Measurements from ENCODE around the gene DPM3.
"Not testable (repeated sequence)": the region's sequence is repeated elsewhere in the genome, so short reads cannot be mapped to it uniquely, and the experiment has no call there.

Gene DPM3

GRCh38 chr1:155167166-155168104, 27.1 kb upstream of the DPM3 start:
- H3F3A ChIP-seq (ENCODE audit: low read depth), result no peaks in the 10 kb centered on the region
- no peak for TF ChIP-seq EZH2phosphoT487 (IDR thresholded peaks at IDR 0.05; ENCODE audit: borderline replicate concordance)
- TF ChIP-seq CTCF (conservative IDR thresholded peaks at IDR 0.05; ENCODE audit: low read length), result peak; percentile 92
- H3K36me3 ChIP-seq (ENCODE audit: insufficient read depth, low read length), result no peaks in the 10 kb centered on the region
- peaks cover 10% of the 10 kb centered on the region for H3K4me1 ChIP-seq (ENCODE audit: insufficient read depth, low read length, poor library complexity, severe bottlenecking)
- no peaks in the 10 kb centered on the region for H3K27me3 ChIP-seq (ENCODE audit: insufficient read depth, low read length, poor library complexity, severe bottlenecking)
- no peaks in the 10 kb centered on the region for H3K9me3 ChIP-seq (ENCODE audit: insufficient read depth, low read depth, low read length)
- H3K79me2 ChIP-seq (ENCODE audit: insufficient read depth, low read length), result peaks cover 17% of the 10 kb centered on the region
- H2AFZ ChIP-seq (ENCODE audit: low read length), result peak overlapping the region; percentile 61
- H3K4me3 ChIP-seq (ENCODE audit: low read length, poor library complexity, severe bottlenecking), result peak overlapping the region; percentile 37
- H3K9ac ChIP-seq (ENCODE audit: low read depth, low read length, poor library complexity, severe bottlenecking), result no peak overlapping the region
- H4K20me1 ChIP-seq (ENCODE audit: insufficient read depth, low read length, poor library complexity, severe bottlenecking), result no peaks in the 10 kb centered on the region
- no peaks in the 10 kb centered on the region for H3K9me2 ChIP-seq (replicated peaks; ENCODE audit: low read depth, low read length)
- peak overlapping the region; percentile 88 for H3K4me2 ChIP-seq (ENCODE audit: low read depth, low read length, poor library complexity, severe bottlenecking)

- peaks cover 4% of the 10 kb centered on the region for H3K4me1 ChIP-seq (ENCODE audit: insufficient read depth, low read length, poor library complexity, severe bottlenecking)
- H3K4me2 ChIP-seq (ENCODE audit: low read depth, low read length, poor library complexity, severe bottlenecking), result no peak overlapping the region
- no peaks in the 10 kb centered on the region for H3K9me3 ChIP-seq (ENCODE audit: insufficient read depth, low read depth, low read length)
- H3K4me3 ChIP-seq (ENCODE audit: low read length, poor library complexity, severe bottlenecking), result no peak overlapping the region
- H3K9ac ChIP-seq (ENCODE audit: low read depth, low read length, poor library complexity, severe bottlenecking), result no peak overlapping the region
- TF ChIP-seq EZH2phosphoT487 (IDR thresholded peaks at IDR 0.05; ENCODE audit: borderline replicate concordance) (no peak), CTCF (conservative IDR thresholded peaks at IDR 0.05; ENCODE audit: low read length) (no peak)
- H3K36me3 ChIP-seq (ENCODE audit: insufficient read depth, low read length), result no peaks in the 10 kb centered on the region
- no peaks in the 10 kb centered on the region for H4K20me1 ChIP-seq (ENCODE audit: insufficient read depth, low read length, poor library complexity, severe bottlenecking)
- no peaks in the 10 kb centered on the region for H3K27me3 ChIP-seq (ENCODE audit: insufficient read depth, low read length, poor library complexity, severe bottlenecking)
- H2AFZ ChIP-seq (ENCODE audit: low read length), result no peak overlapping the region
- no peaks in the 10 kb centered on the region for H3K9me2 ChIP-seq (replicated peaks; ENCODE audit: low read depth, low read length)
- H3K79me2 ChIP-seq (ENCODE audit: insufficient read depth, low read length), result peaks cover 9% of the 10 kb centered on the region; the same call in 1 of the 2 replicates
- H3F3A ChIP-seq (ENCODE audit: low read depth), result no peaks in the 10 kb centered on the region
Measured at GRCh38 chr1:155166471-155167165, 26.3 kb upstream of the DPM3 start.

- Histone ChIP-seq H3K4me3 (ENCODE audit: low read length, poor library complexity, severe bottlenecking) (no peak overlapping the region), H3K9me3 (ENCODE audit: insufficient read depth, low read depth, low read length) (no peaks in the 10 kb centered on the region), H4K20me1 (ENCODE audit: insufficient read depth, low read length, poor library complexity, severe bottlenecking) (no peaks in the 10 kb centered on the region), H3K27me3 (ENCODE audit: insufficient read depth, low read length, poor library complexity, severe bottlenecking) (no peaks in the 10 kb centered on the region), H3K4me2 (ENCODE audit: low read depth, low read length, poor library complexity, severe bottlenecking) (no peak overlapping the region), H3K9ac (ENCODE audit: low read depth, low read length, poor library complexity, severe bottlenecking) (no peak overlapping the region), H3K9me2 (replicated peaks; ENCODE audit: low read depth, low read length) (no peaks in the 10 kb centered on the region), H3F3A (ENCODE audit: low read depth) (no peaks in the 10 kb centered on the region), H3K4me1 (ENCODE audit: insufficient read depth, low read length, poor library complexity, severe bottlenecking) (peaks cover 4% of the 10 kb centered on the region), H2AFZ (ENCODE audit: low read length) (no peak overlapping the region), H3K36me3 (ENCODE audit: insufficient read depth, low read length) (no peaks in the 10 kb centered on the region), H3K79me2 (ENCODE audit: insufficient read depth, low read length) (peaks cover 3% of the 10 kb centered on the region; the same call in 1 of the 2 replicates)
- TF ChIP-seq EZH2phosphoT487 (IDR thresholded peaks at IDR 0.05; ENCODE audit: borderline replicate concordance) (no peak), CTCF (conservative IDR thresholded peaks at IDR 0.05; ENCODE audit: low read length) (no peak)
Measured at GRCh38 chr1:155166051-155166470, 25.7 kb upstream of the DPM3 start.

- not testable (repeated sequence) for H3K9me2 ChIP-seq (replicated peaks; ENCODE audit: low read depth, low read length); H3K4me1 ChIP-seq (ENCODE audit: insufficient read depth, low read length, poor library complexity, severe bottlenecking); H3F3A ChIP-seq (ENCODE audit: low read depth); H4K20me1 ChIP-seq (ENCODE audit: insufficient read depth, low read length, poor library complexity, severe bottlenecking); H2AFZ ChIP-seq (ENCODE audit: low read length); H3K4me3 ChIP-seq (ENCODE audit: low read length, poor library complexity, severe bottlenecking); H3K36me3 ChIP-seq (ENCODE audit: insufficient read depth, low read length); H3K27me3 ChIP-seq (ENCODE audit: insufficient read depth, low read length, poor library complexity, severe bottlenecking); H3K9ac ChIP-seq (ENCODE audit: low read depth, low read length, poor library complexity, severe bottlenecking); H3K4me2 ChIP-seq (ENCODE audit: low read depth, low read length, poor library complexity, severe bottlenecking); H3K9me3 ChIP-seq (ENCODE audit: insufficient read depth, low read depth, low read length); H3K79me2 ChIP-seq (ENCODE audit: insufficient read depth, low read length)
Measured at GRCh38 chr1:155164625-155165024, 24.3 kb upstream of the DPM3 start.

GRCh38 chr1:155163785-155164184, 23.5 kb upstream of the DPM3 start:
- not testable (repeated sequence) for H3K9me2 ChIP-seq (replicated peaks; ENCODE audit: low read depth, low read length); H4K20me1 ChIP-seq (ENCODE audit: insufficient read depth, low read length, poor library complexity, severe bottlenecking); H2AFZ ChIP-seq (ENCODE audit: low read length); H3K79me2 ChIP-seq (ENCODE audit: insufficient read depth, low read length); H3K9ac ChIP-seq (ENCODE audit: low read depth, low read length, poor library complexity, severe bottlenecking); H3K4me2 ChIP-seq (ENCODE audit: low read depth, low read length, poor library complexity, severe bottlenecking); H3K36me3 ChIP-seq (ENCODE audit: insufficient read depth, low read length); H3K4me3 ChIP-seq (ENCODE audit: low read length, poor library complexity, severe bottlenecking); H3K4me1 ChIP-seq (ENCODE audit: insufficient read depth, low read length, poor library complexity, severe bottlenecking); H3K9me3 ChIP-seq (ENCODE audit: insufficient read depth, low read depth, low read length); H3F3A ChIP-seq (ENCODE audit: low read depth); H3K27me3 ChIP-seq (ENCODE audit: insufficient read depth, low read length, poor library complexity, severe bottlenecking)
